ENCODE results near the gene DTD1.

Gene DTD1

DNA sequence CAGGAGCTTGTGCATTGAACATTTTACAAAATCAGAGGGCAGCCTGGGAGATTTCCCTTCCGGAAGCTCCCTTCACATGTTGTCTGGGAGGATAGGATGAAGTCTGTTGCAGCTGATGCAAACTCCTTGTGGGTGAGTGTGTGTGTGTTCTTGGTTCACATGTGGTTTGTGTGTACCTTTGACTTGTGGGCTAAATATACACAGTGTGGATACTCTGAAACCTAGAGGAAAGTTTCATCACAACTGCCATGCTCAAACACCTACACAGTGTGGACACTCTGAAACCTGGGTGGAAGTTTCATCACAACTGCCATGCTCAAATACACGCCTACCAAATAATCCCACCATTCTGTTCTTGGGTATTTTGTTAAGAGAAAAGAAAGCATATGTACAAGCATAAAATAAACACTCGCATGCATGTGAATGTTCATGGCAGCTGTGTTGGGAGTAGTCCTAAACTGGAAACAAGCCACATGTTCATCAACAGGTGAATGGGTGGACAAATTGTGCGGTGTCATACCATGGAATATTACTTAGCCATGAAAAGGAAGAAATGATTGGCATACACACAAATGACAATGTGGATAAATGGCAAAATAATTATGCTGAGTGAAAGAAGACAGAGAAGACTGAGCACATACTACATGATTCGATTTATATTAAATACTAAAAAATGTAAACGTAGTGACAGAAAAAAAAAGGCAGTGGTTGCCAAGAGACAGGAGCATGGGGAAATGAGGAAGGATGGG, 227.5 kb downstream of the DTD1 start:
- TF ChIP-seq, protein P1, sequence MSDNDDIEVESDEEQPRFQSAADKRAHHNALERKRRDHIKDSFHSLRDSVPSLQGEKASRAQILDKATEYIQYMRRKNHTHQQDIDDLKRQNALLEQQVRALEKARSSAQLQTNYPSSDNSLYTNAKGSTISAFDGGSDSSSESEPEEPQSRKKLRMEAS (IDR thresholded peaks at IDR 0.05; ENCODE audit: low read depth, low read length), result no peak
- no peak for DNase-seq (ENCODE audit: low read depth)
- no peak overlapping the region for H3K4me3 ChIP-seq (ENCODE audit: low read depth, low read length)
